ENCODE results near the gene KTI12.

The KTI12 gene

DNA sequence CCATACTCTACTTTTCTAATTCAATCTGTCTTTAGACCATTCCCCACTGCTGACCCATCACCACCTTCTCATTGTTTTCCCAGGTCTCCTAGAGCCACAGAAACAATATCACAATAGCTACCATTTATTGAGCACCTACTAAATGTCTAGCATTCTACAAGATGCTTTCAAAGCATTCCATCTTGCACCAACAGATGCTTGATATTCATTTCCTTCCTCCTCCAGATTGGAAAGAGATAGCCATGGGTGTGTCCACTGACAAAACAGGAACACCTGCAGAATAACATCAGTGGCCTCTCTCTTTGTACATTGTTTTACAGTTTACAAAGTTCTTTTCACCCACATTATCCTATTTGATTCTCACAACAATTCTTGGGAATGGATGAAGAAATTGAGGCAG is 45.4 kb downstream of the KTI12 start:
- DNase-seq (ENCODE audit: low spot score): no peak

DNA sequence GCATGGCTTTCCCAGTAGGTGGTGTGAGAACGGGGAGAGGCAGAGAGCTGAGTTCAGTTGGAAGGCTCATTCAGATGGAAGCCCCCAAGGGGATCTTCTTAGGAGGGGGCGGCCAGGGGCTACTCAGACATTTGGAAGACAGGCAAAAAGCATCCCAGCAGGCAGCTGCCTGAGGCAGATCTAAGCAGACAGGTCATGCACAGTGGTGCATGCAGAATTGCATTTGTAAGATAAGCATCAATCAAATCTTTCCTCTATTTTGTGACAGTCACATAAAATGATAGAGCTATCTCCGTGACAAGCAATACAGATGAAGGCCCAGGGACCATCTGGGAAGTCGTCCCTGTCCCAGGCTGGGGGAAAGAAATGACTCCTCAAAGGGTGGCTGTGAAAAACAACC is 46.9 kb downstream of the KTI12 start:
- no peak for DNase-seq (ENCODE audit: low spot score)

DNA sequence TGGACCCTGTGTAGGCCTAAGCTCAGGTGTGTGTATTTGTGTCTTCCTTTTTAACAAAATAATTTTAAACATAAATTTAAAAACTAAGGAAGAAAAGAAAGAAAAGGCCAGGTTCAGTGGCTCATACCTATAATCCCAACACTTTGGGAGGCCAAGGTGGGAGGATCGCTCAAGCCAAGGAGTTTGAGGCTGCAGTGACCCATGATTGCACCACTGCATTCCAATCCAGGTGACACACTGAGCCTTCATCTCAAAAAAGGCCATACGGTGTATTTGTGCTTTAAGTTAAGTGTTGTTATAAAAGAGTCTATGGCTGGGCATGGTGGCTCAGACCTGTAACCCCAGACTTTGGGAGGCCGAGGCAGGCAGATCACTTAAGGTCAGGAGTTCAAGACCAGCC is 51.4 kb downstream of the KTI12 start:
- no peak for DNase-seq (ENCODE audit: low spot score)

All from Ammon's horn (tissue), 1 donor.